Measurements from ENCODE around the gene OMP.

GRCh38 chr11:77135069-77135468 is 32.4 kb downstream of the OMP start:
- TF ChIP-seq POLR2A (IDR thresholded peaks at IDR 0.05; ENCODE audit: low read depth, low read length) = no peak
- no peak for TF ChIP-seq MAZ (IDR thresholded peaks at IDR 0.05; ENCODE audit: borderline replicate concordance, low read depth, low read length)
- no peak for TF ChIP-seq CTCF (conservative IDR thresholded peaks at IDR 0.05; ENCODE audit: low read depth, low read length)
- TF ChIP-seq SMC3 (IDR thresholded peaks at IDR 0.05; ENCODE audit: low read depth, low read length) = no peak
- TF ChIP-seq CEBPB (IDR thresholded peaks at IDR 0.05; ENCODE audit: low read depth, low read length) = no peak
- TF ChIP-seq FOS (IDR thresholded peaks at IDR 0.05; ENCODE audit: low read depth, low read length) = no peak
- no peak for TF ChIP-seq RFX5 (IDR thresholded peaks at IDR 0.05; ENCODE audit: low read depth, low read length)
- TF ChIP-seq, protein P1, sequence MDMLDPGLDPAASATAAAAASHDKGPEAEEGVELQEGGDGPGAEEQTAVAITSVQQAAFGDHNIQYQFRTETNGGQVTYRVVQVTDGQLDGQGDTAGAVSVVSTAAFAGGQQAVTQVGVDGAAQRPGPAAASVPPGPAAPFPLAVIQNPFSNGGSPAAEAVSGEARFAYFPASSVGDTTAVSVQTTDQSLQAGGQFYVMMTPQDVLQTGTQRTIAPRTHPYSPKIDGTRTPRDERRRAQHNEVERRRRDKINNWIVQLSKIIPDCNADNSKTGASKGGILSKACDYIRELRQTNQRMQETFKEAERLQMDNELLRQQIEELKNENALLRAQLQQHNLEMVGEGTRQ (IDR thresholded peaks at IDR 0.05; ENCODE audit: low read depth, low read length) = no peak
- no peak for TF ChIP-seq RCOR1 (IDR thresholded peaks at IDR 0.05; ENCODE audit: insufficient replicate concordance, low read length)

Measured in IMR-90 (cell line).